Measurements from ENCODE around the gene KLF11. TPM values are rescaled to one million over a fixed set of nuclear protein-coding genes. Genes with fewer than 3 reads are reported as not detected.
A peak's percentile ranks its signal among the peaks of the same experiment; 100 is the strongest.

Gene KLF11
- polyA plus RNA-seq, 1 of the 3 experiments (the other 2 are of a cell fraction): 9.5 TPM

DNA sequence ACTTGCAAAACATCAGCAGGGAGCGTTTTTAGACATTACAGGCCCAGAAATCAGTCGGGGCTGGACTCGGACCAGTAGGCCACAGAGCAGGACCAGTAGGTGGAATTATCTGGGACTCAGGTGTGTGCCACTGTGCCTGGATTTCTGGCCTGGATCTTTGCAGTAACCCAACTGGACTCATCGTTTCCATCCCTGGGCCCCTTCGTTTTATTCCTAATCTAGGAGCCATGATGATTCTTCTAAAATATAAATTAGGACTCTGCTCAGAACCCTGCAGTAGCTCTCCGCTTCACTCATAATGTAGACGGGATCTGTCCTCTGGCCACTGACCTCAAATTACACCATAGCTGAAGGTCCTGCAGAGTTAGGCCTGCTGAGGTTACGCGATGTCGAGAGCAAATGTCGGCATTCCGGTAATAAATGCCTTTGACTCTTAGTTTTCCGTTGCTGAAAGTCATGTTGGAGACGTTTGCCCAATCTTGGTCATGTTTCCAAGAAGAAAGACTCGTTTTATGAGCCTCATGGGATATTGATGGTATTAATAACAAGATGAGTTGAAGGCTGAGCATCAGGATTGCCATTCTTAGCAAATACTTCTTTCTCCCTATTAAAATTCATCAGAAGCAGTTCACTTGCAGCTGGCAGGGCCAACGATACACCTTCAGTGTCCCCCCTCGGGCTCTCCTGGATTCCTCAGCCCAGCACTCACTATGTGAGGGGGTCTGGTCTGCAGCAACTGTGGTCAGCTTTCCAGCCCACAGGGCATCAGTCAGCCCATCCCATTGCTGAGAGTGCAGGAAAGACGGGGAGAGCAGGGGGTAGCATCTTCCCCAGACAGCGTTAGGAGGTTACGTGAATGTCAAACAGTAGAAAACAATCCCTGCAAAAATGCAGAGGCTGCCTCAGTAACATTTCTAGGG, 39.9 kb upstream of the KLF11 start:
- DNase-seq: no peak
- no peak overlapping the region for H3K4me3 ChIP-seq (ENCODE audit: low read depth in 2 of 2, low read length in 1 of 2)
- CTCF ChIA-PET: interaction anchor here (1.4 to 2.8 kb wide), 5 partner anchors 14 to 190 kb away, joined by 3 to 21 read pairs (median 4); no protein-coding TSS in a partner anchor
- POLR2A ChIA-PET: no interaction called here
- peaks cover 0 to 7% of the 10 kb centered on the region in 2 experiments for H3K36me3 ChIP-seq (replicated peaks in 1 of 2; ENCODE audit: control insufficient read depth in 1 of 2, insufficient read depth in 2 of 2, low read length in 1 of 2)
- H3K79me2 ChIP-seq (ENCODE audit: insufficient read depth): no peaks in the 10 kb centered on the region
- no peak overlapping the region for H3K4me2 ChIP-seq
- peak overlapping the region in 1 of 2 experiments; percentile 84; a peak in 2 of 4 replicates for H3K27ac ChIP-seq (ENCODE audit: low read depth in 2 of 2, low read length in 1 of 2)
- no peak overlapping the region for H2AFZ ChIP-seq (ENCODE audit: low read depth)
- no peaks in the 10 kb centered on the region for H4K20me1 ChIP-seq (ENCODE audit: insufficient read depth)
- H3K9me3 ChIP-seq: no peaks in the 10 kb centered on the region
- H3F3A ChIP-seq (replicated peaks; ENCODE audit: insufficient read depth): peaks cover 5% of the 10 kb centered on the region
- TF ChIP-seq GABPA (IDR thresholded peaks at IDR 0.05; ENCODE audit: low read depth) (no peak), ELF1 (IDR thresholded peaks at IDR 0.05) (no peak), POLR2AphosphoS5 (IDR thresholded peaks at IDR 0.05; ENCODE audit: low read depth, low read length) (no peak), SMC3 (IDR thresholded peaks at IDR 0.05; ENCODE audit: low read depth, low read length) (no peak), TEAD4 (IDR thresholded peaks at IDR 0.05; ENCODE audit: borderline replicate concordance, insufficient read depth) (no peak)
- TF ChIP-seq, protein P1, sequence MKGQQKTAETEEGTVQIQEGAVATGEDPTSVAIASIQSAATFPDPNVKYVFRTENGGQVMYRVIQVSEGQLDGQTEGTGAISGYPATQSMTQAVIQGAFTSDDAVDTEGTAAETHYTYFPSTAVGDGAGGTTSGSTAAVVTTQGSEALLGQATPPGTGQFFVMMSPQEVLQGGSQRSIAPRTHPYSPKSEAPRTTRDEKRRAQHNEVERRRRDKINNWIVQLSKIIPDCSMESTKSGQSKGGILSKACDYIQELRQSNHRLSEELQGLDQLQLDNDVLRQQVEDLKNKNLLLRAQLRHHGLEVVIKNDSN (IDR thresholded peaks at IDR 0.05; ENCODE audit: borderline replicate concordance, low read depth): no peak
- TF ChIP-seq, protein P2, sequence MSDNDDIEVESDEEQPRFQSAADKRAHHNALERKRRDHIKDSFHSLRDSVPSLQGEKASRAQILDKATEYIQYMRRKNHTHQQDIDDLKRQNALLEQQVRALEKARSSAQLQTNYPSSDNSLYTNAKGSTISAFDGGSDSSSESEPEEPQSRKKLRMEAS (IDR thresholded peaks at IDR 0.05; ENCODE audit: low read depth): no peak
- 85% methylated on average over 20 of the region's 20 CpGs for WGBS (ENCODE audit: low lambda C conversion rate)
- H3K9me2 ChIP-seq: no peaks in the 10 kb centered on the region
- peaks cover 0 to 53% of the 10 kb centered on the region in 2 experiments; a peak in 2 of 4 replicates for H3K4me1 ChIP-seq (ENCODE audit: control insufficient read depth in 1 of 2, insufficient read depth in 2 of 2, low read depth in 1 of 2, low read length in 1 of 2)
- H3K9ac ChIP-seq: no peak overlapping the region
- no peaks in the 10 kb centered on the region for H3K27me3 ChIP-seq (ENCODE audit: insufficient read depth)

DNA sequence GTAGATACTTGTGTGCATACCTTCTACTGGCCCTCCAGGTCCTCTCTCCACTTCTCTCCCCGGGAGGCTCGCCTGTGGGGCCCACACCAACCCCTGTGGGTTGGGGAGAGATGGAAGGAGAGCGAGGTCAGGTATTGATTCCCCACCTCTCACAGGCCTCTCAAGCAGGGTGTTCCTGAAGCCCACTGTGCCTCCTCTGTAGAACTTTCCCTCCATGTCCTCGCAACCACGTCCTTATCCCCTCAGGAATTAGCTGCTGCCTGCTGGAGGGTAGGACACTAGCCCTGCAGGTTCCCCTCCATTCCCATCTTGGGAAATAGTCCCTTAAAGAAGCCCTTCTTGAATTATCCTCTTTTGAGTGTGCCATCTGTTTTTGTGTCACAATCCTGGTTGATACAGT, 38.9 kb upstream of the KLF11 start:
- Histone ChIP-seq H3K4me3 (ENCODE audit: low read depth in 2 of 2, low read length in 1 of 2) (no peak overlapping the region), H3K9me2 (no peaks in the 10 kb centered on the region), H3K4me1 (ENCODE audit: control insufficient read depth in 1 of 2, insufficient read depth in 2 of 2, low read depth in 1 of 2, low read length in 1 of 2) (peaks cover 0 to 63% of the 10 kb centered on the region in 2 experiments; a peak in 2 of 4 replicates), H3K27ac (ENCODE audit: low read depth in 2 of 2, low read length in 1 of 2) (no peak overlapping the region; a peak in 1 of 4 replicates), H3K9ac (no peak overlapping the region), H3K36me3 (replicated peaks in 1 of 2; ENCODE audit: control insufficient read depth in 1 of 2, insufficient read depth in 2 of 2, low read length in 1 of 2) (peaks cover 0 to 1% of the 10 kb centered on the region in 2 experiments), H3K27me3 (ENCODE audit: insufficient read depth) (no peaks in the 10 kb centered on the region), H4K20me1 (ENCODE audit: insufficient read depth) (no peaks in the 10 kb centered on the region), H3F3A (replicated peaks; ENCODE audit: insufficient read depth) (peaks cover 5% of the 10 kb centered on the region), H3K79me2 (ENCODE audit: insufficient read depth) (no peaks in the 10 kb centered on the region), H3K4me2 (no peak overlapping the region), H3K9me3 (no peaks in the 10 kb centered on the region), H2AFZ (ENCODE audit: low read depth) (no peak overlapping the region)
- ChIA-PET CTCF (interaction anchor here (0.9 kb wide), 1 partner anchor 191 kb away, joined by 5 read pairs; no protein-coding TSS in a partner anchor), POLR2A (no interaction called here)
- no peak for DNase-seq
- WGBS (ENCODE audit: low lambda C conversion rate): 95% methylated on average over 5 of the region's 5 CpGs
- TF ChIP-seq MXI1 (IDR thresholded peaks at IDR 0.05; ENCODE audit: low read depth, low read length): no peak
- no peak for TF ChIP-seq SIN3A (IDR thresholded peaks at IDR 0.05; ENCODE audit: borderline replicate concordance, low read depth, low read length)
- no peak for TF ChIP-seq RCOR1 (IDR thresholded peaks at IDR 0.05; ENCODE audit: low read length)
- TF ChIP-seq, protein P3, sequence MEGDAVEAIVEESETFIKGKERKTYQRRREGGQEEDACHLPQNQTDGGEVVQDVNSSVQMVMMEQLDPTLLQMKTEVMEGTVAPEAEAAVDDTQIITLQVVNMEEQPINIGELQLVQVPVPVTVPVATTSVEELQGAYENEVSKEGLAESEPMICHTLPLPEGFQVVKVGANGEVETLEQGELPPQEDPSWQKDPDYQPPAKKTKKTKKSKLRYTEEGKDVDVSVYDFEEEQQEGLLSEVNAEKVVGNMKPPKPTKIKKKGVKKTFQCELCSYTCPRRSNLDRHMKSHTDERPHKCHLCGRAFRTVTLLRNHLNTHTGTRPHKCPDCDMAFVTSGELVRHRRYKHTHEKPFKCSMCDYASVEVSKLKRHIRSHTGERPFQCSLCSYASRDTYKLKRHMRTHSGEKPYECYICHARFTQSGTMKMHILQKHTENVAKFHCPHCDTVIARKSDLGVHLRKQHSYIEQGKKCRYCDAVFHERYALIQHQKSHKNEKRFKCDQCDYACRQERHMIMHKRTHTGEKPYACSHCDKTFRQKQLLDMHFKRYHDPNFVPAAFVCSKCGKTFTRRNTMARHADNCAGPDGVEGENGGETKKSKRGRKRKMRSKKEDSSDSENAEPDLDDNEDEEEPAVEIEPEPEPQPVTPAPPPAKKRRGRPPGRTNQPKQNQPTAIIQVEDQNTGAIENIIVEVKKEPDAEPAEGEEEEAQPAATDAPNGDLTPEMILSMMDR (IDR thresholded peaks at IDR 0.05): no peak
- no peak for TF ChIP-seq SMC3 (IDR thresholded peaks at IDR 0.05; ENCODE audit: low read depth, low read length)
- TF ChIP-seq FOXJ3 (CRISPR knock-in tag; IDR thresholded peaks at IDR 0.05): no peak
- TF ChIP-seq TEAD4 (IDR thresholded peaks at IDR 0.05; ENCODE audit: borderline replicate concordance, insufficient read depth): no peak
- TF ChIP-seq JUND (IDR thresholded peaks at IDR 0.05): no peak
- TF ChIP-seq ELF1 (IDR thresholded peaks at IDR 0.05): no peak
- TF ChIP-seq, protein P1 (IDR thresholded peaks at IDR 0.05; ENCODE audit: borderline replicate concordance, low read depth): no peak
- TF ChIP-seq POLR2AphosphoS5 (IDR thresholded peaks at IDR 0.05; ENCODE audit: low read depth, low read length): no peak
- TF ChIP-seq, protein P2 (IDR thresholded peaks at IDR 0.05; ENCODE audit: low read depth): no peak
- TF ChIP-seq FOSL2 (IDR thresholded peaks at IDR 0.05; ENCODE audit: borderline replicate concordance, low read depth): no peak
- no peak for TF ChIP-seq FOXM1 (IDR thresholded peaks at IDR 0.05; ENCODE audit: low read depth)
- TF ChIP-seq RFX5 (IDR thresholded peaks at IDR 0.05; ENCODE audit: low read length): no peak
- TF ChIP-seq, protein P4, sequence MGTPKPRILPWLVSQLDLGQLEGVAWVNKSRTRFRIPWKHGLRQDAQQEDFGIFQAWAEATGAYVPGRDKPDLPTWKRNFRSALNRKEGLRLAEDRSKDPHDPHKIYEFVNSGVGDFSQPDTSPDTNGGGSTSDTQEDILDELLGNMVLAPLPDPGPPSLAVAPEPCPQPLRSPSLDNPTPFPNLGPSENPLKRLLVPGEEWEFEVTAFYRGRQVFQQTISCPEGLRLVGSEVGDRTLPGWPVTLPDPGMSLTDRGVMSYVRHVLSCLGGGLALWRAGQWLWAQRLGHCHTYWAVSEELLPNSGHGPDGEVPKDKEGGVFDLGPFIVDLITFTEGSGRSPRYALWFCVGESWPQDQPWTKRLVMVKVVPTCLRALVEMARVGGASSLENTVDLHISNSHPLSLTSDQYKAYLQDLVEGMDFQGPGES (IDR thresholded peaks at IDR 0.05; ENCODE audit: low read depth, low read length): no peak
- no peak for TF ChIP-seq YY1 (IDR thresholded peaks at IDR 0.05; ENCODE audit: low read depth)
